ENCODE results near the gene MROH9.

Gene MROH9

GRCh38 chr1:170993717-170994116, 58.4 kb downstream of the MROH9 start:
- Mint-ChIP-seq H3K9me3 (no peaks in the 10 kb centered on the region), H3K4me1 (ENCODE audit: low read depth) (no peaks in the 10 kb centered on the region), H3K36me3 (ENCODE audit: low read depth) (no peaks in the 10 kb centered on the region), H3K27ac (no peak overlapping the region), H3K27me3 (peaks cover 5% of the 10 kb centered on the region), H3K4me3 (no peak overlapping the region)
- no peak for DNase-seq

- Mint-ChIP-seq H3K27me3 (peaks cover 26% of the 10 kb centered on the region), H3K4me3 (no peak overlapping the region), H3K4me1 (ENCODE audit: low read depth) (no peaks in the 10 kb centered on the region), H3K9me3 (no peaks in the 10 kb centered on the region), H3K36me3 (ENCODE audit: low read depth) (no peaks in the 10 kb centered on the region), H3K27ac (no peak overlapping the region)
- no peak for DNase-seq
Measured at GRCh38 chr1:171014880-171015279, 79.5 kb downstream of the MROH9 start.

GRCh38 chr1:171017426-171017825, 82.1 kb downstream of the MROH9 start:
- Mint-ChIP-seq H3K9me3 (peaks cover 2% of the 10 kb centered on the region), H3K36me3 (ENCODE audit: low read depth) (no peaks in the 10 kb centered on the region), H3K4me1 (ENCODE audit: low read depth) (no peaks in the 10 kb centered on the region), H3K27ac (no peak overlapping the region), H3K4me3 (no peak overlapping the region), H3K27me3 (peaks cover 22% of the 10 kb centered on the region)
- DNase-seq, result no peak

- no peak overlapping the region for H3K27ac Mint-ChIP-seq
- H3K36me3 Mint-ChIP-seq (ENCODE audit: low read depth), result no peaks in the 10 kb centered on the region
- no peak for DNase-seq
- H3K9me3 Mint-ChIP-seq, result peaks cover 2% of the 10 kb centered on the region
- H3K27me3 Mint-ChIP-seq, result peaks cover 9% of the 10 kb centered on the region
- no peaks in the 10 kb centered on the region for H3K4me1 Mint-ChIP-seq (ENCODE audit: low read depth)
- H3K4me3 Mint-ChIP-seq, result no peak overlapping the region
Measured at GRCh38 chr1:171019971-171020370, 84.6 kb downstream of the MROH9 start.

GRCh38 chr1:171032822-171033702, 97.7 kb downstream of the MROH9 start:
- Mint-ChIP-seq H3K27ac (no peak overlapping the region), H3K4me3 (no peak overlapping the region), H3K4me1 (ENCODE audit: low read depth) (no peaks in the 10 kb centered on the region), H3K9me3 (peaks cover 3% of the 10 kb centered on the region), H3K27me3 (peaks cover 20% of the 10 kb centered on the region), H3K36me3 (ENCODE audit: low read depth) (no peaks in the 10 kb centered on the region)
- no peak for DNase-seq

- H3K36me3 Mint-ChIP-seq (ENCODE audit: low read depth), result no peaks in the 10 kb centered on the region
- H3K27me3 Mint-ChIP-seq, result peaks cover 13% of the 10 kb centered on the region
- H3K4me1 Mint-ChIP-seq (ENCODE audit: low read depth), result no peaks in the 10 kb centered on the region
- no peak for DNase-seq
- H3K4me3 Mint-ChIP-seq, result no peak overlapping the region
- H3K27ac Mint-ChIP-seq, result no peak overlapping the region
- H3K9me3 Mint-ChIP-seq, result no peaks in the 10 kb centered on the region
Measured at GRCh38 chr1:171037626-171038025, 102.3 kb downstream of the MROH9 start.

- H3K9me3 Mint-ChIP-seq, result no peaks in the 10 kb centered on the region
- no peak for DNase-seq
- no peak overlapping the region for H3K27ac Mint-ChIP-seq
- H3K27me3 Mint-ChIP-seq, result peaks cover 9% of the 10 kb centered on the region
- no peaks in the 10 kb centered on the region for H3K36me3 Mint-ChIP-seq (ENCODE audit: low read depth)
- H3K4me3 Mint-ChIP-seq, result no peak overlapping the region
- H3K4me1 Mint-ChIP-seq (ENCODE audit: low read depth), result no peaks in the 10 kb centered on the region
Measured at GRCh38 chr1:171038284-171038683, 103.0 kb downstream of the MROH9 start.

GRCh38 chr1:171048014-171048413, 112.7 kb downstream of the MROH9 start:
- no peak overlapping the region for H3K27ac Mint-ChIP-seq
- H3K36me3 Mint-ChIP-seq (ENCODE audit: low read depth), result no peaks in the 10 kb centered on the region
- no peak overlapping the region for H3K4me3 Mint-ChIP-seq
- H3K27me3 Mint-ChIP-seq, result peaks cover 22% of the 10 kb centered on the region
- DNase-seq, result no peak
- peaks cover 32% of the 10 kb centered on the region for H3K9me3 Mint-ChIP-seq
- H3K4me1 Mint-ChIP-seq (ENCODE audit: low read depth), result no peaks in the 10 kb centered on the region

- Mint-ChIP-seq H3K27ac (no peak overlapping the region), H3K4me3 (no peak overlapping the region), H3K36me3 (ENCODE audit: low read depth) (no peaks in the 10 kb centered on the region), H3K27me3 (peaks cover 19% of the 10 kb centered on the region), H3K4me1 (ENCODE audit: low read depth) (no peaks in the 10 kb centered on the region), H3K9me3 (peaks cover 5% of the 10 kb centered on the region)
- DNase-seq, result no peak
Measured at GRCh38 chr1:171052977-171053376, 117.6 kb downstream of the MROH9 start.

- H3K27ac Mint-ChIP-seq, result no peak overlapping the region
- no peaks in the 10 kb centered on the region for H3K36me3 Mint-ChIP-seq (ENCODE audit: low read depth)
- no peaks in the 10 kb centered on the region for H3K9me3 Mint-ChIP-seq
- DNase-seq, result no peak
- H3K4me3 Mint-ChIP-seq, result no peak overlapping the region
- H3K27me3 Mint-ChIP-seq, result peaks cover 18% of the 10 kb centered on the region
- no peaks in the 10 kb centered on the region for H3K4me1 Mint-ChIP-seq (ENCODE audit: low read depth)
Measured at GRCh38 chr1:171055966-171056643, 120.8 kb downstream of the MROH9 start.

GRCh38 chr1:171061425-171062143, 126.2 kb downstream of the MROH9 start:
- no peaks in the 10 kb centered on the region for H3K9me3 Mint-ChIP-seq
- H3K4me3 Mint-ChIP-seq, result no peak overlapping the region
- no peaks in the 10 kb centered on the region for H3K4me1 Mint-ChIP-seq (ENCODE audit: low read depth)
- H3K27ac Mint-ChIP-seq, result no peak overlapping the region
- no peaks in the 10 kb centered on the region for H3K36me3 Mint-ChIP-seq (ENCODE audit: low read depth)
- no peaks in the 10 kb centered on the region for H3K27me3 Mint-ChIP-seq
- no peak for DNase-seq

GRCh38 chr1:171062902-171063301, 127.6 kb downstream of the MROH9 start:
- no peaks in the 10 kb centered on the region for H3K9me3 Mint-ChIP-seq
- no peak overlapping the region for H3K27ac Mint-ChIP-seq
- no peak for DNase-seq
- H3K27me3 Mint-ChIP-seq, result peaks cover 3% of the 10 kb centered on the region
- H3K36me3 Mint-ChIP-seq (ENCODE audit: low read depth), result no peaks in the 10 kb centered on the region
- no peaks in the 10 kb centered on the region for H3K4me1 Mint-ChIP-seq (ENCODE audit: low read depth)
- no peak overlapping the region for H3K4me3 Mint-ChIP-seq

- Mint-ChIP-seq H3K27ac (no peak overlapping the region), H3K9me3 (no peaks in the 10 kb centered on the region), H3K36me3 (ENCODE audit: low read depth) (no peaks in the 10 kb centered on the region)
Measured at GRCh38 chr1:171075041-171075440, 139.7 kb downstream of the MROH9 start.

GRCh38 chr1:171081314-171081753, 146.0 kb downstream of the MROH9 start:
- Mint-ChIP-seq H3K36me3 (ENCODE audit: low read depth) (no peaks in the 10 kb centered on the region), H3K4me1 (ENCODE audit: low read depth) (no peaks in the 10 kb centered on the region), H3K27ac (no peak overlapping the region), H3K9me3 (no peaks in the 10 kb centered on the region), H3K4me3 (no peak overlapping the region), H3K27me3 (peaks cover 16% of the 10 kb centered on the region)
- DNase-seq, result no peak

More at GRCh38 chr1:171075041-171075440, 139.7 kb downstream of the MROH9 start:
- peaks cover 5% of the 10 kb centered on the region for H3K27me3 Mint-ChIP-seq
- H3K4me1 Mint-ChIP-seq (ENCODE audit: low read depth), result no peaks in the 10 kb centered on the region
- no peak overlapping the region for H3K4me3 Mint-ChIP-seq
- DNase-seq, result no peak

All from activated T-cell treated with anti-CD3 and anti-CD28 coated beads, Interleukin-2, amount 50 U/mL, for 24 hours (primary cell).